Endothelial cell of umbilical vein (primary cell): ENCODE results near the gene SPIRE1. TPM values are rescaled to one million over a fixed set of nuclear protein-coding genes. Genes with fewer than 3 reads are reported as not detected.

ENCODE experiments used
- BruUV-seq: library from RNA; stranded (reverse); fragments of 400-500 nt; replicated peaks from 2 replicates; lab custom pipeline; 2021; lab: Mats Ljungman, UMichigan
- CTCF ChIA-PET: fragments of 300-600, 350-600 bp; sonication (Branson Sonifier 250); formaldehyde crosslinking; loops from one replicate; lab custom pipeline; 2021; ENCODE audit warnings: antibody characterized with exemption, inconsistent platforms; lab: Charles Lee
- POLR2A ChIA-PET: fragments of 300-600, 350-600 bp; sonication (Branson Sonifier 250); formaldehyde crosslinking; loops from one replicate; lab custom pipeline; 2021; ENCODE audit warnings: antibody characterized with exemption, inconsistent platforms; lab: Charles Lee
- DNase-seq: peaks from one replicate; pipeline ENCODE4 v3.0.0-alpha.2; 2011; ENCODE audit warnings: low read depth, low spot score
- FAIRE-seq: peaks from 2 replicates; lab custom pipeline; 2011; peaks lifted over from hg19 to GRCh38; lab: Jason Lieb, UNC
- H2AFZ ChIP-seq: 2 replicates; pipeline ENCODE4 v1.6.0; 2012; ENCODE audit warnings: low read depth, low read length, control low read depth, inconsistent platforms
- H3K27ac ChIP-seq: 2 replicates; pipeline ENCODE4 v1.5.1; 2011; ENCODE audit warnings: low read depth, mild to moderate bottlenecking, control low read depth, low read length, moderate library complexity; ENCODE audit not compliant: insufficient read depth
- H3K27me3 ChIP-seq, 2 experiments: 2 replicates each; pipeline versions ENCODE4 v1.6.0 to v1.6.1; 2011; ENCODE audit warnings: low read length in 2 of 2, mixed read lengths in 1 of 2; ENCODE audit not compliant: control insufficient read depth in 2 of 2, insufficient read depth in 2 of 2
- H3K36me3 ChIP-seq, 2 experiments: 2 replicates in 1 of 2; 3 replicates in 1 of 2; pipeline ENCODE4 v1.5.1; 2011; ENCODE audit warnings: low read length in 2 of 2, mild to moderate bottlenecking in 1 of 2, moderate library complexity in 1 of 2; ENCODE audit not compliant: control insufficient read depth in 2 of 2, insufficient read depth in 2 of 2; ENCODE audit errors: extremely low read depth in 1 of 2
- H3K4me1 ChIP-seq: 3 replicates; pipeline ENCODE4 v1.5.1; 2011; ENCODE audit warnings: mild to moderate bottlenecking, low read length; ENCODE audit not compliant: control insufficient read depth, insufficient read depth; ENCODE audit errors: extremely low read depth
- H3K4me2 ChIP-seq: 2 replicates; pipeline ENCODE4 v1.6.1; 2011; ENCODE audit warnings: low read length, control low read depth, mixed read lengths; ENCODE audit not compliant: insufficient read depth
- H3K4me3 ChIP-seq, 3 experiments: fragments of 200-600 bp in 1 of 3; sonication (generic), shearing (Covaris generic) in 1 of 3; replicated peaks in 1 of 3; 2 replicates each; pipeline ENCODE4 v1.5.1; 2011 to 2016; ENCODE audit warnings: control low read depth in 3 of 3, low read length in 3 of 3, mild to moderate bottlenecking in 2 of 3, inconsistent platforms in 1 of 3, low read depth in 1 of 3, moderate library complexity in 1 of 3; ENCODE audit not compliant: insufficient read depth in 1 of 3
- H3K79me2 ChIP-seq: 2 replicates; pipeline ENCODE4 v1.6.0; 2012; ENCODE audit warnings: low read length, inconsistent platforms; ENCODE audit not compliant: control insufficient read depth, insufficient read depth
- H3K9ac ChIP-seq: replicated peaks from 2 replicates; pipeline ENCODE3; 2011; ENCODE audit warnings: low read length, control low read depth; ENCODE audit not compliant: insufficient read depth; ENCODE audit errors: extremely low read depth
- H3K9me1 ChIP-seq: replicated peaks from 3 replicates; pipeline ENCODE4 v1.6.0; 2011; ENCODE audit warnings: mild to moderate bottlenecking, low read length; ENCODE audit not compliant: control insufficient read depth, insufficient read depth; ENCODE audit errors: extremely low read depth
- H3K9me3 ChIP-seq: replicated peaks from 2 replicates; pipeline ENCODE4 v1.5.1; 2012; ENCODE audit warnings: low read length, inconsistent platforms; ENCODE audit not compliant: control insufficient read depth, insufficient read depth
- H4K20me1 ChIP-seq: replicated peaks from 2 replicates; pipeline ENCODE3; 2011; ENCODE audit warnings: mild to moderate bottlenecking, low read length; ENCODE audit not compliant: control insufficient read depth, insufficient read depth; ENCODE audit errors: extremely low read depth
- CTCF ChIP-seq, 2 donors: IDR thresholded peaks; 1 replicate in 1 of 2; 2 replicates in 1 of 2; pipeline ENCODE4 v1.5.1; 2011; ENCODE audit warnings: low read length in 2 of 2, mild to moderate bottlenecking in 2 of 2, moderate library complexity in 2 of 2, control low read depth in 1 of 2, inconsistent platforms in 1 of 2, low read depth in 1 of 2; ENCODE audit not compliant: insufficient read depth in 1 of 2; ENCODE audit errors: extremely low read depth in 1 of 2
- EZH2 ChIP-seq: IDR thresholded peaks from 2 replicates; pipeline ENCODE4 v1.6.1; 2012; ENCODE audit warnings: borderline replicate concordance, low read depth, mild to moderate bottlenecking, moderate library complexity, low read length, inconsistent platforms; ENCODE audit not compliant: severe bottlenecking
- FOS ChIP-seq: IDR thresholded peaks from 2 replicates; pipeline ENCODE4 v1.6.1; 2011; ENCODE audit warnings: mild to moderate bottlenecking, low read length, moderate library complexity, borderline replicate concordance; ENCODE audit not compliant: insufficient read depth
- GATA2 ChIP-seq: IDR thresholded peaks from 2 replicates; pipeline ENCODE4 v1.7.0; 2011; ENCODE audit warnings: low read depth, mild to moderate bottlenecking, moderate library complexity, mixed read lengths, low read length; ENCODE audit not compliant: insufficient read length, insufficient read depth
- JUN ChIP-seq: IDR thresholded peaks from 2 replicates; pipeline ENCODE4 v1.6.1; 2011; ENCODE audit warnings: borderline replicate concordance, low read depth; ENCODE audit not compliant: insufficient read length, insufficient read depth
- MAX ChIP-seq: IDR thresholded peaks from 2 replicates; pipeline ENCODE4 v1.6.1; 2011; ENCODE audit not compliant: insufficient read depth, insufficient read length
- MYC ChIP-seq: IDR thresholded peaks from one replicate; pipeline ENCODE4 v1.6.1; 2011; ENCODE audit warnings: mild to moderate bottlenecking, low read depth, low read length
- POLR2A ChIP-seq: IDR thresholded peaks from 2 replicates; pipeline ENCODE4 v1.6.1; 2012; ENCODE audit warnings: low read depth, mild to moderate bottlenecking, control low read depth, low read length
- POLR2AphosphoS5 ChIP-seq: IDR thresholded peaks from 2 replicates; pipeline ENCODE4 v1.6.1; 2012; ENCODE audit warnings: low read depth, mild to moderate bottlenecking, control low read depth, low read length, moderate library complexity; ENCODE audit not compliant: insufficient read depth
- dilution Hi-C: fragments of 300-500 bp; cut with MboI; formaldehyde crosslinking; loops from one replicate; pipeline ENCODE4 v1.15.0; 2019; ENCODE audit warnings: low sequenced_read_pairs; ENCODE audit not compliant: extremely low pct_ligation_motif_present
- intact Hi-C: fragments of 100-400 bp; cut with micrococcal nuclease; formaldehyde crosslinking; loops from one replicate; pipeline ENCODE4 v1.10.0; 2022
- polyA plus RNA-seq, 4 experiments: library from polyadenylated mRNA; depleted of rRNA in 3 of 4; stranded (reverse) in 3 of 4; unstranded in 1 of 4; fragments of >200 nt; gene quantifications; 2 replicates each; pipeline versions ENCODE4 v1.2.1 to v1.2.3, GENCODE V29; 2011 to 2012; ENCODE audit warnings: missing spikeins in 1 of 4
- total RNA-seq: library from RNA; stranded (reverse); gene quantifications from 2 replicates; pipeline ENCODE4 v1.2.3, GENCODE V29; 2021

The SPIRE1 gene
- total and polyA plus RNA-seq, 2 donors (not counting 3 experiments of a cell fraction or from before 2014, with no cell fraction given): 13.1 to 44.0 TPM

GRCh38 chr18:12615748-12616147 is 42.2 kb downstream of the SPIRE1 start:
- ChIA-PET POLR2A (interaction anchor here (0.6 kb wide), 1 partner anchor 9 kb away, joined by 5 read pairs; no protein-coding TSS in a partner anchor), CTCF (interaction anchor here (1.6 kb wide), 1 partner anchor 14 kb away, joined by 5 read pairs; no protein-coding TSS in a partner anchor)
- H3K36me3 ChIP-seq: no peaks in the 10 kb centered on the region
- H2AFZ ChIP-seq: no peak overlapping the region
- no peaks in the 10 kb centered on the region for H3K27me3 ChIP-seq
- H3K9ac ChIP-seq: no peak overlapping the region
- no peaks in the 10 kb centered on the region for H3K9me1 ChIP-seq
- DNase-seq (no peak), FAIRE-seq (no peak)
- BruUV-seq: no TSS peak
- TF ChIP-seq EZH2 (no peak), MAX (no peak), FOS (no peak), JUN (no peak), GATA2 (no peak), MYC (no peak), CTCF (IDR thresholded peaks at IDR 0.05; ENCODE audit: extremely low read depth in 1 of 2, insufficient read depth in 1 of 2, low read depth in 1 of 2, low read length in 2 of 2) (no peak), POLR2AphosphoS5 (no peak), POLR2A (no peak)
- H3K79me2 ChIP-seq: peaks cover 31% of the 10 kb centered on the region
- H3K9me3 ChIP-seq: no peaks in the 10 kb centered on the region
- no peak overlapping the region for H3K27ac ChIP-seq
- H3K4me2 ChIP-seq: no peak overlapping the region
- no peaks in the 10 kb centered on the region for H3K4me1 ChIP-seq
- intact Hi-C loops: no loop called here
- H3K4me3 ChIP-seq: no peak overlapping the region
- no peaks in the 10 kb centered on the region for H4K20me1 ChIP-seq
- dilution Hi-C loops: no loop called here
